ENCODE results near the gene ADCY5. TPM values are rescaled to one million over a fixed set of nuclear protein-coding genes. Genes with fewer than 3 reads are reported as not detected.

Gene ADCY5
- polyA plus RNA-seq, 2 donors, result 4.4 to 5.0 TPM

- 73 to 92% methylated on average over 6 to 7 of the region's 7 CpGs for WGBS, 2 donors
- Histone ChIP-seq H3K4me3 (ENCODE audit: low read depth in 1 of 2, low read length in 2 of 2) (no peak overlapping the region), H3K27ac (ENCODE audit: low read depth in 2 of 2, low read length in 1 of 2) (no peak overlapping the region), H3K4me1 (ENCODE audit: control insufficient read depth in 2 of 2, insufficient read depth in 2 of 2, low read length in 1 of 2) (peaks cover 0 to 2% of the 10 kb centered on the region in 2 donors), H3K9me3 (ENCODE audit: control insufficient read depth in 2 of 2, insufficient read depth in 1 of 2, low read depth in 1 of 2, low read length in 1 of 2) (no peaks in the 10 kb centered on the region), H3K27me3 (ENCODE audit: control insufficient read depth in 1 of 2, insufficient read depth in 2 of 2, low read length in 2 of 2) (no peaks in the 10 kb centered on the region), H3K36me3 (ENCODE audit: control insufficient read depth in 2 of 2, insufficient read depth in 2 of 2, low read length in 1 of 2) (peaks cover 0 to 5% of the 10 kb centered on the region in 2 donors)
Observed at GRCh38 chr3:123291404-123291803, 157.5 kb downstream of the ADCY5 start.

DNA sequence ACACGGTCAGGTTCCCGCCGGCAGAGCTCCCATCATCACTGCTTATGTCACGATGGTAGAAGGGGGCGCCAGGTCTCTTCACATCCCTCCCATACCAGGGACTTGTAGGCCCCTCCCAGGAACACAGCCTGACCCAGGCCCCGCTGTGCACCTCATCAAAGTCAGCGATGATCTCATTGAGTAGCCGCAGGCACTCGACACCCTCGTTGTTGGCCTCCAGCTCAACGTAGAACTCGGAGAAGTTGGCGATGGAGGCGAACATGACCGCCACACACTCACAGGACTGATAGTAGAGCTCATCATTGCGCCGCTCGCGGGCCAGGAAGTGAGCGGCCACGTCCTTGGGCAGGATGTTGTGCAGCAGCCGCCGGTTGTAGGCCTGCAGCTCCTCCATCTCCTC lies 157.9 kb downstream of the ADCY5 start:
- WGBS, 2 donors, result 93% methylated on average over 23 of the region's 23 CpGs
- H3K27ac ChIP-seq (ENCODE audit: low read depth in 2 of 2, low read length in 1 of 2), result no peak overlapping the region

GRCh38 chr3:123290107-123290930 lies 158.6 kb downstream of the ADCY5 start:
- Histone ChIP-seq H3K27me3 (ENCODE audit: control insufficient read depth in 1 of 2, insufficient read depth in 2 of 2, low read length in 2 of 2) (no peaks in the 10 kb centered on the region), H3K36me3 (ENCODE audit: control insufficient read depth in 2 of 2, insufficient read depth in 2 of 2, low read length in 1 of 2) (peaks cover 0 to 5% of the 10 kb centered on the region in 2 donors), H3K27ac (ENCODE audit: low read depth in 2 of 2, low read length in 1 of 2) (no peak overlapping the region), H3K4me1 (ENCODE audit: control insufficient read depth in 2 of 2, insufficient read depth in 2 of 2, low read length in 1 of 2) (peaks cover 0 to 2% of the 10 kb centered on the region in 2 donors), H3K4me3 (ENCODE audit: low read depth in 1 of 2, low read length in 2 of 2) (no peak overlapping the region), H3K9me3 (ENCODE audit: control insufficient read depth in 2 of 2, insufficient read depth in 1 of 2, low read depth in 1 of 2, low read length in 1 of 2) (no peaks in the 10 kb centered on the region)
- 82 to 89% methylated on average over 13 of the region's 13 CpGs for WGBS, 2 donors

More for the DNA sequence above, 157.9 kb downstream of the ADCY5 start:
- no peak overlapping the region for H3K4me3 ChIP-seq (ENCODE audit: low read depth in 1 of 2, low read length in 2 of 2)
- H3K9me3 ChIP-seq (ENCODE audit: control insufficient read depth in 2 of 2, insufficient read depth in 1 of 2, low read depth in 1 of 2, low read length in 1 of 2), result no peaks in the 10 kb centered on the region
- H3K36me3 ChIP-seq (ENCODE audit: control insufficient read depth in 2 of 2, insufficient read depth in 2 of 2, low read length in 1 of 2), result peaks cover 0 to 5% of the 10 kb centered on the region in 2 donors
- no peaks in the 10 kb centered on the region for H3K27me3 ChIP-seq (ENCODE audit: control insufficient read depth in 1 of 2, insufficient read depth in 2 of 2, low read length in 2 of 2)
- peaks cover 0 to 2% of the 10 kb centered on the region in 2 donors for H3K4me1 ChIP-seq (ENCODE audit: control insufficient read depth in 2 of 2, insufficient read depth in 2 of 2, low read length in 1 of 2)

- Histone ChIP-seq H3K4me3 (ENCODE audit: low read depth in 1 of 2, low read length in 2 of 2) (no peak overlapping the region), H3K9me3 (ENCODE audit: control insufficient read depth in 2 of 2, insufficient read depth in 1 of 2, low read depth in 1 of 2, low read length in 1 of 2) (no peaks in the 10 kb centered on the region), H3K27me3 (ENCODE audit: control insufficient read depth in 1 of 2, insufficient read depth in 2 of 2, low read length in 2 of 2) (no peaks in the 10 kb centered on the region), H3K27ac (ENCODE audit: low read depth in 2 of 2, low read length in 1 of 2) (no peak overlapping the region), H3K36me3 (ENCODE audit: control insufficient read depth in 2 of 2, insufficient read depth in 2 of 2, low read length in 1 of 2) (peaks cover 0 to 5% of the 10 kb centered on the region in 2 donors), H3K4me1 (ENCODE audit: control insufficient read depth in 2 of 2, insufficient read depth in 2 of 2, low read length in 1 of 2) (peaks cover 0 to 2% of the 10 kb centered on the region in 2 donors)
- WGBS, 2 donors, result 94 to 95% methylated on average over 20 of the region's 20 CpGs
Observed at GRCh38 chr3:123289391-123290106, 159.3 kb downstream of the ADCY5 start.

GRCh38 chr3:123287962-123288302 lies 161.0 kb downstream of the ADCY5 start:
- Histone ChIP-seq H3K4me3 (ENCODE audit: low read depth in 1 of 2, low read length in 2 of 2) (no peak overlapping the region), H3K27ac (ENCODE audit: low read depth in 2 of 2, low read length in 1 of 2) (no peak overlapping the region), H3K27me3 (ENCODE audit: control insufficient read depth in 1 of 2, insufficient read depth in 2 of 2, low read length in 2 of 2) (no peaks in the 10 kb centered on the region), H3K4me1 (ENCODE audit: control insufficient read depth in 2 of 2, insufficient read depth in 2 of 2, low read length in 1 of 2) (peaks cover 0 to 2% of the 10 kb centered on the region in 2 donors), H3K36me3 (ENCODE audit: control insufficient read depth in 2 of 2, insufficient read depth in 2 of 2, low read length in 1 of 2) (peaks cover 0 to 8% of the 10 kb centered on the region in 2 donors), H3K9me3 (ENCODE audit: control insufficient read depth in 2 of 2, insufficient read depth in 1 of 2, low read depth in 1 of 2, low read length in 1 of 2) (no peaks in the 10 kb centered on the region)
- 78 to 79% methylated on average over 6 of the region's 6 CpGs for WGBS, 2 donors

- WGBS, 2 donors, result 90 to 91% methylated on average over 14 of the region's 14 CpGs
- H3K36me3 ChIP-seq (ENCODE audit: control insufficient read depth in 2 of 2, insufficient read depth in 2 of 2, low read length in 1 of 2), result peaks cover 0 to 10% of the 10 kb centered on the region in 2 donors
- H3K4me3 ChIP-seq (ENCODE audit: low read depth in 1 of 2, low read length in 2 of 2), result no peak overlapping the region
- H3K9me3 ChIP-seq (ENCODE audit: control insufficient read depth in 2 of 2, insufficient read depth in 1 of 2, low read depth in 1 of 2, low read length in 1 of 2), result no peaks in the 10 kb centered on the region
- H3K27me3 ChIP-seq (ENCODE audit: control insufficient read depth in 1 of 2, insufficient read depth in 2 of 2, low read length in 2 of 2), result no peaks in the 10 kb centered on the region
- peaks cover 0 to 2% of the 10 kb centered on the region in 2 donors for H3K4me1 ChIP-seq (ENCODE audit: control insufficient read depth in 2 of 2, insufficient read depth in 2 of 2, low read length in 1 of 2)
- no peak overlapping the region for H3K27ac ChIP-seq (ENCODE audit: low read depth in 2 of 2, low read length in 1 of 2)
Observed at GRCh38 chr3:123287051-123287961, 161.6 kb downstream of the ADCY5 start.

- Histone ChIP-seq H3K4me3 (ENCODE audit: low read depth in 1 of 2, low read length in 2 of 2) (no peak overlapping the region), H3K27ac (ENCODE audit: low read depth in 2 of 2, low read length in 1 of 2) (no peak overlapping the region), H3K27me3 (ENCODE audit: control insufficient read depth in 1 of 2, insufficient read depth in 2 of 2, low read length in 2 of 2) (no peaks in the 10 kb centered on the region), H3K4me1 (ENCODE audit: control insufficient read depth in 2 of 2, insufficient read depth in 2 of 2, low read length in 1 of 2) (peaks cover 0 to 2% of the 10 kb centered on the region in 2 donors), H3K36me3 (ENCODE audit: control insufficient read depth in 2 of 2, insufficient read depth in 2 of 2, low read length in 1 of 2) (peaks cover 0 to 11% of the 10 kb centered on the region in 2 donors), H3K9me3 (ENCODE audit: control insufficient read depth in 2 of 2, insufficient read depth in 1 of 2, low read depth in 1 of 2, low read length in 1 of 2) (no peaks in the 10 kb centered on the region)
- 81 to 83% methylated on average over 16 of the region's 16 CpGs for WGBS, 2 donors
Observed at GRCh38 chr3:123286308-123287023, 162.4 kb downstream of the ADCY5 start.

DNA sequence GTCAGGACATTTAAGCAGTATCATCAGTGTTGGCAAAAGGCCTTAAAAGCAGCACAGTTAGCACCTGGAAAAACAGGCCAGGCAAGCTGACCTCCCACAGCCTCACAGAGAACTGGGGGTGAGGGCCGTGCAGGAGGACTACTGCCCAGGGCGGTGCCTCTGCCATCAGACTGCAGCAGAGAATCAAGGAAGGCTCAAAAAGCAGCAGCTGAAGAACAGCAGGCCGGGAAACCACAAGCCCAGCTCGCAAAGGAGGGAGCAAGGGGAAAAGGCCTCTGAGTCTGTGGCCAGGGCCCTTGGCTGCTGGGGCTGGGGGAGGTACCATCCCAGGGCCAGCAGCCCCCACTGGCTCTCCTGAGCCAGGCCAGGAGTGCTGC lies 163.0 kb downstream of the ADCY5 start:
- Histone ChIP-seq H3K27ac (ENCODE audit: low read depth in 2 of 2, low read length in 1 of 2) (no peak overlapping the region), H3K27me3 (ENCODE audit: control insufficient read depth in 1 of 2, insufficient read depth in 2 of 2, low read length in 2 of 2) (no peaks in the 10 kb centered on the region), H3K4me3 (ENCODE audit: low read depth in 1 of 2, low read length in 2 of 2) (no peak overlapping the region), H3K9me3 (ENCODE audit: control insufficient read depth in 2 of 2, insufficient read depth in 1 of 2, low read depth in 1 of 2, low read length in 1 of 2) (no peaks in the 10 kb centered on the region), H3K4me1 (ENCODE audit: control insufficient read depth in 2 of 2, insufficient read depth in 2 of 2, low read length in 1 of 2) (peaks cover 0 to 2% of the 10 kb centered on the region in 2 donors), H3K36me3 (ENCODE audit: control insufficient read depth in 2 of 2, insufficient read depth in 2 of 2, low read length in 1 of 2) (peaks cover 0 to 11% of the 10 kb centered on the region in 2 donors)
- 72 to 75% methylated on average over 4 of the region's 4 CpGs for WGBS, 2 donors

- Histone ChIP-seq H3K4me1 (ENCODE audit: control insufficient read depth in 2 of 2, insufficient read depth in 2 of 2, low read length in 1 of 2) (peaks cover 0 to 2% of the 10 kb centered on the region in 2 donors), H3K4me3 (ENCODE audit: low read depth in 1 of 2, low read length in 2 of 2) (no peak overlapping the region), H3K36me3 (ENCODE audit: control insufficient read depth in 2 of 2, insufficient read depth in 2 of 2, low read length in 1 of 2) (peaks cover 0 to 10% of the 10 kb centered on the region in 2 donors), H3K9me3 (ENCODE audit: control insufficient read depth in 2 of 2, insufficient read depth in 1 of 2, low read depth in 1 of 2, low read length in 1 of 2) (no peaks in the 10 kb centered on the region), H3K27me3 (ENCODE audit: control insufficient read depth in 1 of 2, insufficient read depth in 2 of 2, low read length in 2 of 2) (no peaks in the 10 kb centered on the region), H3K27ac (ENCODE audit: low read depth in 2 of 2, low read length in 1 of 2) (no peak overlapping the region)
- 83 to 85% methylated on average over 4 of the region's 4 CpGs for WGBS, 2 donors
Observed at GRCh38 chr3:123285479-123285878, 163.4 kb downstream of the ADCY5 start.

Measured in esophagus (tissue), 2 donors.